CD8-positive, alpha-beta memory T cell (primary cell): ENCODE results near the gene REEP6. TPM values are rescaled to one million over a fixed set of nuclear protein-coding genes. Genes with fewer than 3 reads are reported as not detected.

ENCODE experiments used
- CTCF ChIA-PET: fragments of 350-600 bp; sonication (Branson Sonifier 250); formaldehyde crosslinking; loops from one replicate; lab custom pipeline; 2021; ENCODE audit warnings: antibody characterized with exemption; lab: Charles Lee
- POLR2A ChIA-PET: fragments of 350-600 bp; sonication (Branson Sonifier 250); formaldehyde crosslinking; loops from one replicate; lab custom pipeline; 2021; ENCODE audit warnings: antibody characterized with exemption; lab: Charles Lee
- DNase-seq, 5 donors: peaks; one replicate each; pipeline versions ENCODE4 v3.0.0 to v3.0.0-alpha.2; 2020 to 2022; ENCODE audit warnings: mixed read lengths in 1 of 5
- H3K27ac ChIP-seq: one replicate; pipeline ENCODE4 v1.7.0; 2013; ENCODE audit warnings: low read depth, mild to moderate bottlenecking, low read length, moderate library complexity
- H3K27me3 ChIP-seq: 2 replicates; pipeline ENCODE4 v1.7.0; 2013; ENCODE audit warnings: low read length, mild to moderate bottlenecking; ENCODE audit not compliant: insufficient read depth, poor library complexity, severe bottlenecking
- H3K36me3 ChIP-seq: 2 replicates; pipeline ENCODE4 v1.7.0; 2013; ENCODE audit warnings: mild to moderate bottlenecking, low read length, moderate library complexity; ENCODE audit not compliant: insufficient read depth
- H3K4me1 ChIP-seq: 2 replicates; pipeline ENCODE4 v1.7.0; 2013; ENCODE audit warnings: mild to moderate bottlenecking, low read length, moderate library complexity; ENCODE audit not compliant: insufficient read depth
- H3K4me3 ChIP-seq: 2 replicates; pipeline ENCODE4 v1.7.0; 2013; ENCODE audit warnings: mild to moderate bottlenecking, low read length
- H3K9me3 ChIP-seq: 2 replicates; pipeline ENCODE4 v1.7.0; 2013; ENCODE audit warnings: mild to moderate bottlenecking, low read length
- H3K27ac Mint-ChIP-seq, 8 donors: one replicate each; pipeline ENCODE4 v1.8.0; 2020 to 2021; ENCODE audit warnings: mixed read lengths in 8 of 8, mild to moderate bottlenecking in 6 of 8, inconsistent platforms in 3 of 8, moderate library complexity in 3 of 8
- H3K27me3 Mint-ChIP-seq, 2 donors: one replicate each; pipeline ENCODE4 v1.8.0; 2020 to 2021; ENCODE audit warnings: mixed read lengths in 2 of 2, mild to moderate bottlenecking in 1 of 2, moderate library complexity in 1 of 2
- H3K36me3 Mint-ChIP-seq, 3 donors: one replicate each; pipeline ENCODE4 v1.8.0; 2020 to 2021; ENCODE audit warnings: mixed read lengths in 3 of 3, inconsistent platforms in 1 of 3, mild to moderate bottlenecking in 1 of 3
- H3K4me1 Mint-ChIP-seq, 3 donors: one replicate each; pipeline ENCODE4 v1.8.0; 2020 to 2021; ENCODE audit warnings: mixed read lengths in 3 of 3, inconsistent platforms in 1 of 3, mild to moderate bottlenecking in 1 of 3
- H3K4me3 Mint-ChIP-seq, 7 donors: one replicate each; pipeline ENCODE4 v1.8.0; 2020 to 2021; ENCODE audit warnings: mixed read lengths in 7 of 7, mild to moderate bottlenecking in 6 of 7, moderate library complexity in 4 of 7, inconsistent platforms in 2 of 7
- H3K9me3 Mint-ChIP-seq, 5 donors: one replicate each; pipeline ENCODE4 v1.8.0; 2020 to 2022; ENCODE audit warnings: mixed read lengths in 5 of 5, mild to moderate bottlenecking in 3 of 5, moderate library complexity in 2 of 5, inconsistent platforms in 1 of 5
- polyA plus RNA-seq: library from polyadenylated mRNA; unstranded; fragments of 300-500 nt; fragmentation: Illumina TruSeq; gene quantifications from one replicate; pipeline ENCODE4 v1.2.3, GENCODE V29; 2021
- total RNA-seq, 2 experiments: library from RNA; stranded (reverse); gene quantifications; one replicate each; pipeline ENCODE4 v1.2.3, GENCODE V29; 2021

REEP6 gene
- total and polyA plus RNA-seq, 3 experiments from 2014 or later, result 1.8 to 4.5 (median 2.0) TPM

DNA sequence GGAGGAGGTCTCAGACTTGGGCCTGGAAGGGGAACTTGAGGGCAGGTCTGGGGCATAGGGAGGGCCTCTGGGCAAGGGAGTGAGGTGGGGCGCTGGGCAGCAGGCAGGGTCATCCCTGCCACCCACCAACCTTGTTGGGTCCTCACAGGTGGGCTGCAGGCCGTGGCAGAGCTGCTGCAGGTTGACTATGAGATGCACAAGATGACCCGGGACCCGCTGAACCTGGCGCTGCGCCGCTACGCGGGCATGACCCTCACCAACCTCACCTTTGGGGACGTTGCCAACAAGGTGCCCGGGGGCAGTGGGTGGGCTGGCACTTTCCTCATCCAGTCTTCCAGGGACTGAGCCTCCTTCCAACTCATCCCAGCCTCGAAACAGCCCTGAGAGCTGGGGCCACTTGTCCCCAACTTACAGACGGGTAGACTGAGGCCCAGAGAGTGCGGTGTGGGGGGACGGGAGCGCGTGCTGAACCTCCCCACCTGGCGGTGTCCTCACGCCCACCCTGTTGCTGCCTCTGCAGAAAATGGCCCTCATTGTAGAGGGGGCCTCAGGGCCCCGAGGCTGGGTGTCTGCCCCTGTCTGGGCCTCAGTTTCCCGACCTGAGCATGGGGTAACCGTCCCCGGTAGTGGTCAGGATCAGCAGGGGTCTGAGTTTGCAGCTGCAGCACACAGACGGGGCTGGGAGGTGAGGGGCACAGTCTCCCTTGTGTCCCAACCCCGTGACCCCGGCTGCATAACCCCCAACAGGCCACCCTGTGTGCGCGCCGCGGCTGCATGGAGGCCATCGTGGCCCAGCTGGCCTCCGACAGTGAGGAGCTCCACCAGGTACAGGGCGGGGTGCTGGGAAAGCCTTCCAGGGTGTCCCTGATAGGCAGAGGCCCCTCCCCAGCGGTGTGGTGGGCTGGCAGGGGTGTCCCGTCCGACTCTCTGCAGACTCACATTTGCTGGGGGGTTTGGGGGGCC lies 30.7 kb upstream of the REEP6 start:
- H3K36me3 ChIP-seq, result no peaks in the 10 kb centered on the region
- no peak overlapping the region for H3K4me3 Mint-ChIP-seq
- ChIA-PET POLR2A (no interaction called here), CTCF (no interaction called here)
- H3K36me3 Mint-ChIP-seq, result peaks cover 0 to 2% (median 0%) of the 10 kb centered on the region in 3 donors
- H3K27me3 Mint-ChIP-seq, result peaks cover 13 to 23% of the 10 kb centered on the region in 2 donors
- peaks cover 6% of the 10 kb centered on the region for H3K4me1 ChIP-seq
- no peaks in the 10 kb centered on the region for H3K9me3 ChIP-seq
- no peak overlapping the region for H3K27ac Mint-ChIP-seq
- no peaks in the 10 kb centered on the region for H3K9me3 Mint-ChIP-seq
- H3K27me3 ChIP-seq, result peaks cover 12% of the 10 kb centered on the region
- no peak overlapping the region for H3K4me3 ChIP-seq
- H3K4me1 Mint-ChIP-seq, result peaks cover 5 to 6% (median 6%) of the 10 kb centered on the region in 3 donors
- H3K27ac ChIP-seq, result no peak overlapping the region
- DNase-seq, result no peak

DNA sequence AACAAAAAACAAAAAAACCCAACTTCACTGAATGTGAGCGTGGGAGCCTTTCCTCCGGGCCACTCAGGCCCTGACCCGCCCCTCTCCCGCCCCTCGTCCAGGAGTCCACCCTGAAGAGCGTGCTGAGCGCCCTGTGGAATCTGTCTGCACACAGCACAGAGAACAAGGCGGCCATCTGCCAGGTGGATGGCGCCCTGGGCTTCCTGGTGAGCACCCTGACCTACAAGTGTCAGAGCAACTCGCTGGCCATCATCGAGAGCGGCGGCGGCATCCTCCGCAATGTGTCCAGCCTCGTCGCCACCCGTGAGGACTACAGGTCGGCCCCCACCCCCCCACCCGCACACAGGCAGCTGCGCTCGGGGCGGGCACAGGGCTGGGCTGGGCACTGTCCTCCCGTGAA lies 29.1 kb upstream of the REEP6 start:
- no peaks in the 10 kb centered on the region for H3K9me3 Mint-ChIP-seq
- Histone ChIP-seq H3K36me3 (no peaks in the 10 kb centered on the region), H3K4me1 (peaks cover 4% of the 10 kb centered on the region), H3K9me3 (no peaks in the 10 kb centered on the region), H3K27ac (no peak overlapping the region), H3K4me3 (no peak overlapping the region), H3K27me3 (peaks cover 9% of the 10 kb centered on the region)
- no peak for DNase-seq
- H3K27me3 Mint-ChIP-seq, result peaks cover 6 to 18% of the 10 kb centered on the region in 2 donors
- H3K4me1 Mint-ChIP-seq, result peaks cover 0 to 2% (median 0%) of the 10 kb centered on the region in 3 donors
- no peak overlapping the region for H3K27ac Mint-ChIP-seq
- CTCF ChIA-PET, result no interaction called here
- POLR2A ChIA-PET, result no interaction called here
- H3K4me3 Mint-ChIP-seq, result no peak overlapping the region
- H3K36me3 Mint-ChIP-seq, result peaks cover 0 to 2% (median 0%) of the 10 kb centered on the region in 3 donors

DNA sequence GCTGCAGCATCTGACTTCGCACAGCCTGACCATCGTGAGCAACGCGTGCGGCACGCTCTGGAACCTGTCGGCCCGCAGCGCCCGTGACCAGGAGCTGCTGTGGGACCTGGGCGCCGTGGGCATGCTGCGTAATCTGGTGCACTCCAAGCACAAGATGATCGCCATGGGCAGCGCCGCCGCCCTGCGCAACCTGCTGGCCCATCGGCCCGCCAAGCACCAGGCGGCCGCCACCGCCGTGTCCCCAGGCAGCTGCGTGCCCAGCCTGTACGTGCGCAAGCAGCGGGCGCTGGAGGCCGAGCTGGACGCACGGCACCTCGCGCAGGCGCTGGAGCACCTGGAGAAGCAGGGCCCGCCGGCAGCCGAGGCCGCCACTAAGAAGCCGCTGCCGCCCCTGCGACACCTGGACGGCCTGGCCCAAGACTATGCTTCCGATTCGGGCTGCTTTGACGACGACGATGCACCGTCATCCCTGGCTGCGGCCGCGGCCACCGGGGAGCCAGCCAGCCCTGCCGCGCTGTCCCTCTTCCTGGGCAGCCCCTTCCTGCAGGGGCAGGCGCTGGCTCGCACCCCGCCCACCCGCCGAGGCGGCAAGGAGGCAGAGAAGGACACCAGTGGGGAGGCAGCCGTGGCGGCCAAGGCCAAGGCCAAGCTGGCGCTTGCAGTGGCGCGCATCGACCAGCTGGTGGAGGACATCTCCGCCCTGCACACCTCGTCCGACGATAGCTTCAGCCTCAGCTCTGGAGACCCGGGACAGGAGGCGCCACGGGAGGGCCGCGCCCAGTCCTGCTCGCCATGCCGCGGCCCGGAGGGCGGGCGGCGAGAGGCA lies 25.6 kb upstream of the REEP6 start:
- peaks cover 17% of the 10 kb centered on the region for H3K4me1 ChIP-seq
- peaks cover 0 to 7% (median 2%) of the 10 kb centered on the region in 3 donors for H3K4me1 Mint-ChIP-seq
- no peaks in the 10 kb centered on the region for H3K36me3 Mint-ChIP-seq
- no peak overlapping the region for H3K4me3 Mint-ChIP-seq
- no peak overlapping the region for H3K27ac Mint-ChIP-seq
- peaks cover 18% of the 10 kb centered on the region for H3K27me3 ChIP-seq
- no peaks in the 10 kb centered on the region for H3K9me3 Mint-ChIP-seq
- H3K27me3 Mint-ChIP-seq, result no peaks in the 10 kb centered on the region
- no peak for DNase-seq
- ChIA-PET POLR2A (interaction anchor here (0.5 to 0.7 kb wide), 2 partner anchors 21 to 818 kb away, joined by 3 read pairs; no protein-coding TSS in a partner anchor), CTCF (interaction anchor here (0.8 to 1.6 kb wide), 4 partner anchors 10 to 49 kb away, joined by 3 to 5 read pairs (median 4); no protein-coding TSS in a partner anchor)
- no peaks in the 10 kb centered on the region for H3K36me3 ChIP-seq
- no peaks in the 10 kb centered on the region for H3K9me3 ChIP-seq
- H3K4me3 ChIP-seq, result no peak overlapping the region
- H3K27ac ChIP-seq, result no peak overlapping the region

DNA sequence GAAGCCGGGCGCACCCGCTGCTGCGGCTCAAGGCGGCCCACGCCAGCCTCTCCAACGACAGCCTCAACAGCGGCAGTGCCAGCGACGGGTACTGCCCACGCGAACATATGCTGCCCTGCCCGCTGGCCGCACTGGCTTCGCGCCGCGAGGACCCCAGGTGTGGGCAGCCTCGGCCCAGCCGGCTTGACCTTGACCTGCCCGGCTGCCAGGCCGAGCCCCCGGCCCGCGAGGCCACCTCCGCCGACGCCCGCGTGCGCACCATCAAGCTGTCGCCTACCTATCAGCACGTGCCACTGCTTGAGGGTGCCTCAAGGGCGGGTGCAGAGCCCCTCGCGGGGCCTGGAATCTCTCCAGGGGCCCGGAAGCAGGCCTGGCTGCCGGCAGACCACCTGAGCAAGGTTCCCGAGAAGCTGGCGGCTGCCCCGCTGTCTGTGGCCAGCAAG lies 24.9 kb upstream of the REEP6 start:
- Mint-ChIP-seq H3K27ac (no peak overlapping the region), H3K9me3 (no peaks in the 10 kb centered on the region), H3K4me3 (no peak overlapping the region), H3K27me3 (peaks cover 0 to under 1% of the 10 kb centered on the region in 2 donors), H3K4me1 (peaks cover 0 to 8% (median 2%) of the 10 kb centered on the region in 3 donors), H3K36me3 (no peaks in the 10 kb centered on the region)
- ChIA-PET POLR2A (interaction anchor here (0.7 to 1.3 kb wide), 2 partner anchors 13 to 818 kb away, joined by 3 read pairs; no protein-coding TSS in a partner anchor), CTCF (interaction anchor here (0.8 to 1.6 kb wide), 5 partner anchors 10 to 48 kb away, joined by 3 to 5 read pairs (median 3); no protein-coding TSS in a partner anchor)
- no peak overlapping the region for H3K27ac ChIP-seq
- DNase-seq, result no peak
- H3K4me3 ChIP-seq, result no peak overlapping the region
- H3K27me3 ChIP-seq, result peaks cover 18% of the 10 kb centered on the region
- no peaks in the 10 kb centered on the region for H3K9me3 ChIP-seq
- H3K36me3 ChIP-seq, result no peaks in the 10 kb centered on the region
- H3K4me1 ChIP-seq, result peaks cover 20% of the 10 kb centered on the region

DNA sequence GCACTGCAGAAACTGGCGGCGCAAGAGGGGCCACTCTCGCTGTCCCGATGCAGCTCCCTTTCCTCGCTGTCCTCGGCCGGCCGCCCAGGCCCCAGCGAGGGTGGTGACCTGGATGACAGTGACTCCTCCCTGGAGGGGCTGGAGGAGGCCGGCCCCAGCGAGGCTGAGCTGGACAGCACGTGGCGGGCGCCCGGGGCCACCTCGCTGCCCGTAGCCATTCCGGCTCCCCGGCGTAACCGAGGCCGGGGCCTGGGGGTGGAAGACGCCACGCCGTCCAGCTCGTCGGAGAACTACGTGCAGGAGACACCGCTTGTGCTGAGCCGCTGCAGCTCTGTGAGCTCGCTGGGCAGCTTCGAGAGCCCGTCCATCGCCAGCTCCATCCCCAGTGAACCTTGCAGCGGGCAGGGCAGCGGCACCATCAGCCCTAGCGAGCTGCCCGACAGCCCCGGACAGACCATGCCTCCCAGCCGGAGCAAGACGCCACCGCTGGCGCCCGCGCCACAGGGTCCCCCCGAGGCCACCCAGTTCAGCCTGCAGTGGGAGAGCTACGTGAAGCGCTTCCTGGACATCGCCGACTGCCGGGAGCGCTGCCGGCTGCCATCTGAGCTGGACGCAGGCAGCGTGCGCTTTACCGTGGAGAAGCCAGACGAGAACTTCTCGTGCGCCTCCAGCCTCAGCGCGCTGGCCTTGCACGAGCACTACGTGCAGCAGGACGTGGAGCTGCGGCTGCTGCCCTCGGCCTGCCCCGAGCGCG lies 24.3 kb upstream of the REEP6 start:
- Mint-ChIP-seq H3K4me3 (no peak overlapping the region), H3K4me1 (peaks cover 0 to 14% (median 4%) of the 10 kb centered on the region in 3 donors), H3K36me3 (no peaks in the 10 kb centered on the region), H3K27ac (no peak overlapping the region), H3K27me3 (peaks cover 0 to 2% of the 10 kb centered on the region in 2 donors), H3K9me3 (no peaks in the 10 kb centered on the region)
- Histone ChIP-seq H3K27ac (no peak overlapping the region), H3K36me3 (no peaks in the 10 kb centered on the region), H3K4me3 (no peak overlapping the region), H3K27me3 (peaks cover 22% of the 10 kb centered on the region), H3K4me1 (peaks cover 26% of the 10 kb centered on the region), H3K9me3 (no peaks in the 10 kb centered on the region)
- CTCF ChIA-PET, result interaction anchor here (0.8 to 1.6 kb wide), 5 partner anchors 9 to 48 kb away, joined by 3 to 5 read pairs (median 3); no protein-coding TSS in a partner anchor
- POLR2A ChIA-PET, result interaction anchor here (1.3 kb wide), 1 partner anchor 13 kb away, joined by 3 read pairs; no protein-coding TSS in a partner anchor
- DNase-seq, result no peak

DNA sequence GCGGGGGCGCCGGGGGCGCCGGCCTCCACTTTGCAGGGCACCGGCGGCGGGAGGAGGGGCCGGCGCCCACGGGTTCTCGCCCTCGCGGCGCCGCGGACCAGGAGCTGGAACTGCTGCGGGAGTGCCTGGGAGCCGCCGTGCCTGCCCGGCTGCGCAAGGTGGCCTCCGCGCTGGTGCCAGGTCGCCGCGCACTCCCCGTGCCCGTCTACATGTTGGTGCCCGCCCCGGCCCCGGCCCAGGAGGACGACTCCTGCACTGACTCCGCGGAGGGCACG lies 23.8 kb upstream of the REEP6 start:
- Mint-ChIP-seq H3K27me3 (peaks cover 0 to 2% of the 10 kb centered on the region in 2 donors), H3K36me3 (no peaks in the 10 kb centered on the region), H3K9me3 (no peaks in the 10 kb centered on the region), H3K4me1 (peaks cover 0 to 19% (median 6%) of the 10 kb centered on the region in 3 donors), H3K4me3 (no peak overlapping the region), H3K27ac (no peak overlapping the region)
- H3K4me3 ChIP-seq, result no peak overlapping the region
- peaks cover 22% of the 10 kb centered on the region for H3K27me3 ChIP-seq
- CTCF ChIA-PET, result interaction anchor here (1.4 to 1.6 kb wide), 3 partner anchors 8 to 47 kb away, joined by 3 to 5 read pairs (median 3); no protein-coding TSS in a partner anchor
- DNase-seq, result no peak
- no peaks in the 10 kb centered on the region for H3K9me3 ChIP-seq
- POLR2A ChIA-PET, result interaction anchor here (1.3 kb wide), 1 partner anchor 14 kb away, joined by 3 read pairs; no protein-coding TSS in a partner anchor
- H3K36me3 ChIP-seq, result no peaks in the 10 kb centered on the region
- H3K4me1 ChIP-seq, result peaks cover 30% of the 10 kb centered on the region
- H3K27ac ChIP-seq, result no peak overlapping the region
